Keratinocyte (primary cell): ENCODE results near the gene TUBGCP5. TPM values are rescaled to one million over a fixed set of nuclear protein-coding genes. Genes with fewer than 3 reads are reported as not detected.
A peak's percentile ranks its signal among the peaks of the same experiment; 100 is the strongest.

Source experiments
- DNase-seq: peaks from one replicate; pipeline ENCODE4 v3.0.0-alpha.2; 2011; ENCODE audit warnings: low read depth, missing footprints, low spot score
- FAIRE-seq: peaks from 2 replicates; lab custom pipeline; 2011; peaks lifted over from hg19 to GRCh38; lab: Jason Lieb, UNC
- H2AFZ ChIP-seq: 2 replicates; pipeline ENCODE4 v1.6.0; 2012; ENCODE audit warnings: low read length, control low read depth, inconsistent platforms; ENCODE audit not compliant: control insufficient read depth
- H3K27ac ChIP-seq: 2 replicates; pipeline ENCODE4 v1.5.1; 2011; ENCODE audit warnings: low read length; ENCODE audit not compliant: control insufficient read depth, insufficient read depth
- H3K27me3 ChIP-seq: 3 replicates; pipeline ENCODE4 v1.6.0; 2011; ENCODE audit warnings: low read length; ENCODE audit not compliant: control insufficient read depth, insufficient read depth; ENCODE audit errors: extremely low read depth
- H3K36me3 ChIP-seq, 2 experiments: 2 replicates in 1 of 2; 3 replicates in 1 of 2; pipeline ENCODE4 v1.5.1; 2011; ENCODE audit warnings: low read length in 2 of 2, mild to moderate bottlenecking in 1 of 2; ENCODE audit not compliant: control insufficient read depth in 2 of 2, insufficient read depth in 2 of 2; ENCODE audit errors: extremely low read depth in 1 of 2
- H3K4me1 ChIP-seq: 3 replicates; pipeline ENCODE4 v1.5.1; 2011; ENCODE audit warnings: low read length; ENCODE audit not compliant: control insufficient read depth, insufficient read depth; ENCODE audit errors: extremely low read depth
- H3K4me2 ChIP-seq: 3 replicates; pipeline ENCODE4 v1.6.0; 2011; ENCODE audit warnings: low read depth, low read length; ENCODE audit not compliant: control insufficient read depth, insufficient read depth; ENCODE audit errors: extremely low read depth
- H3K4me3 ChIP-seq, 3 experiments: fragments of 200-600 bp in 1 of 3; sonication (generic) in 1 of 3; 2 replicates in 2 of 3; 3 replicates in 1 of 3; pipeline ENCODE4 v1.5.1; 2011 to 2016; ENCODE audit warnings: low read length in 3 of 3, mild to moderate bottlenecking in 3 of 3, control low read depth in 2 of 3, inconsistent platforms in 1 of 3, low read depth in 1 of 3, mixed read lengths in 1 of 3, mixed run types in 1 of 3, moderate library complexity in 1 of 3; ENCODE audit not compliant: control insufficient read depth in 2 of 3, insufficient read depth in 2 of 3; ENCODE audit errors: extremely low read depth in 1 of 3
- H3K79me2 ChIP-seq: 2 replicates; pipeline ENCODE4 v1.6.0; 2012; ENCODE audit warnings: low read length; ENCODE audit not compliant: control insufficient read depth, insufficient read depth
- H3K9ac ChIP-seq: 3 replicates; pipeline ENCODE4 v1.6.0; 2011; ENCODE audit warnings: low read length; ENCODE audit not compliant: control insufficient read depth, insufficient read depth; ENCODE audit errors: extremely low read depth
- H3K9me1 ChIP-seq: 3 replicates; pipeline ENCODE4 v1.6.0; 2011; ENCODE audit warnings: low read length; ENCODE audit not compliant: control insufficient read depth, insufficient read depth; ENCODE audit errors: extremely low read depth
- H3K9me3 ChIP-seq: 2 replicates; pipeline ENCODE4 v1.5.1; 2012; ENCODE audit warnings: low read depth, low read length; ENCODE audit not compliant: control insufficient read depth
- H4K20me1 ChIP-seq: 3 replicates; pipeline ENCODE4 v1.6.0; 2011; ENCODE audit warnings: low read length; ENCODE audit not compliant: control insufficient read depth, insufficient read depth; ENCODE audit errors: extremely low read depth
- EZH2 ChIP-seq: IDR thresholded peaks from one replicate; pipeline ENCODE4 v1.6.1; 2012; ENCODE audit warnings: inconsistent platforms, mild to moderate bottlenecking, low read length, moderate library complexity
- dilution Hi-C: fragments of 300-500 bp; cut with MboI; formaldehyde crosslinking; loops from one replicate; pipeline ENCODE4 v1.7.0; 2020; ENCODE audit warnings: low sequenced_read_pairs; ENCODE audit not compliant: extremely low pct_ligation_motif_present
- polyA plus RNA-seq, 5 experiments: library from polyadenylated mRNA; depleted of rRNA in 3 of 5; stranded (reverse) in 3 of 5; stranded (forward) in 1 of 5; unstranded in 1 of 5; fragments of >200 nt; gene quantifications; 1 replicate in 1 of 5; 2 replicates in 3 of 5; 3 replicates in 1 of 5; pipeline versions ENCODE4 v1.2.1 to v1.2.3, GENCODE V29; 2011 to 2012; ENCODE audit warnings: missing spikeins in 2 of 5, low read depth in 1 of 5, low replicate concordance in 1 of 5
- TF ChIP-seq, protein P1 (sequence below), 3 experiments: IDR thresholded peaks in 1 of 3; conservative IDR thresholded peaks in 1 of 3; optimal IDR thresholded peaks in 1 of 3; 2 replicates in 2 of 3; 3 replicates in 1 of 3; pipeline versions ENCODE3 to v1.5.1; 2011; ENCODE audit warnings: low read length in 3 of 3, mild to moderate bottlenecking in 3 of 3, moderate library complexity in 2 of 3, control low read depth in 1 of 3, inconsistent platforms in 1 of 3; ENCODE audit not compliant: insufficient read depth in 2 of 3; ENCODE audit errors: extremely low read depth in 1 of 3

TUBGCP5 gene
- polyA plus RNA-seq, 1 donor (not counting 4 experiments of a cell fraction or from before 2014, with no cell fraction given) = 20.3 TPM

DNA sequence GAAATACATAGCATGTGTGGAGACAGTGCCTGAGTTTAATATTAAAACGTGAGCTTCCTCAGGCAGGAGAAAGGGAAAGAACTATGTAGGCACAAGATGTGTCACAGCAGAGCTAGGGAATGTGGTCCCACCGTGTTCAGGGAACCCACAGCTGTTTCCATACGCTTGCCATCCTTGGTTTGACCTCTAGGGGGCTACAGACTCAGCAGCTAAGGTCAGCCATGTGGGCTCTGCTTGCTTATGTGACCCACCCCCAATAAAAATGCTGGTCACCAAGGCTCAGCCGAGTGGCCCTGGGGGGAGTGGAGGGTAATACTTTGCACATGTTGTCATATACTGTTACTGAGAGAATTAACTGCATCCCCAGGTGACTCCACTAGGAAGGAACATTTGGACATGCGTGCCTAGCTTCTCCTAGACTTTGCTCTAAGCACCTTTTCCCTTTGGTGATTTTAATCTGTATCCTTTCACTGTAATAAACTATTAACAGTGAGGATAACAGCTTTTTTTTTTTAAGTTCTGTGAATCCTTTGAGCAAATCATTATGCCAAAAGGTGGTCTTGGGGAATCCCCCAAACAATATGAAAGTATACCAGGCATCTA, 3.3 kb downstream of the TUBGCP5 start:
- Histone ChIP-seq H3K27me3 (no peaks in the 10 kb centered on the region), H3K9me1 (no peaks in the 10 kb centered on the region), H2AFZ (no peak overlapping the region), H3K4me2 (no peak overlapping the region), H4K20me1 (no peaks in the 10 kb centered on the region), H3K27ac (no peak overlapping the region), H3K9me3 (no peaks in the 10 kb centered on the region), H3K4me1 (peaks cover 7% of the 10 kb centered on the region), H3K4me3 (no peak overlapping the region), H3K79me2 (peaks cover 12% of the 10 kb centered on the region), H3K36me3 (peaks cover 3 to 13% of the 10 kb centered on the region in 2 experiments), H3K9ac (no peak overlapping the region)
- FAIRE-seq = no peak
- dilution Hi-C loops = no loop called here
- DNase-seq = peak; percentile 32
- TF ChIP-seq, protein P1, sequence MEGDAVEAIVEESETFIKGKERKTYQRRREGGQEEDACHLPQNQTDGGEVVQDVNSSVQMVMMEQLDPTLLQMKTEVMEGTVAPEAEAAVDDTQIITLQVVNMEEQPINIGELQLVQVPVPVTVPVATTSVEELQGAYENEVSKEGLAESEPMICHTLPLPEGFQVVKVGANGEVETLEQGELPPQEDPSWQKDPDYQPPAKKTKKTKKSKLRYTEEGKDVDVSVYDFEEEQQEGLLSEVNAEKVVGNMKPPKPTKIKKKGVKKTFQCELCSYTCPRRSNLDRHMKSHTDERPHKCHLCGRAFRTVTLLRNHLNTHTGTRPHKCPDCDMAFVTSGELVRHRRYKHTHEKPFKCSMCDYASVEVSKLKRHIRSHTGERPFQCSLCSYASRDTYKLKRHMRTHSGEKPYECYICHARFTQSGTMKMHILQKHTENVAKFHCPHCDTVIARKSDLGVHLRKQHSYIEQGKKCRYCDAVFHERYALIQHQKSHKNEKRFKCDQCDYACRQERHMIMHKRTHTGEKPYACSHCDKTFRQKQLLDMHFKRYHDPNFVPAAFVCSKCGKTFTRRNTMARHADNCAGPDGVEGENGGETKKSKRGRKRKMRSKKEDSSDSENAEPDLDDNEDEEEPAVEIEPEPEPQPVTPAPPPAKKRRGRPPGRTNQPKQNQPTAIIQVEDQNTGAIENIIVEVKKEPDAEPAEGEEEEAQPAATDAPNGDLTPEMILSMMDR (optimal IDR thresholded peaks at IDR 0.05 in 1 of 3, IDR thresholded peaks at IDR 0.05 in 1 of 3, conservative IDR thresholded peaks at IDR 0.05 in 1 of 3; ENCODE audit: extremely low read depth in 1 of 3, insufficient read depth in 2 of 3, low read length in 3 of 3) = peak; percentile 66 to 95 (median 79)
- TF ChIP-seq EZH2 = no peak

DNA sequence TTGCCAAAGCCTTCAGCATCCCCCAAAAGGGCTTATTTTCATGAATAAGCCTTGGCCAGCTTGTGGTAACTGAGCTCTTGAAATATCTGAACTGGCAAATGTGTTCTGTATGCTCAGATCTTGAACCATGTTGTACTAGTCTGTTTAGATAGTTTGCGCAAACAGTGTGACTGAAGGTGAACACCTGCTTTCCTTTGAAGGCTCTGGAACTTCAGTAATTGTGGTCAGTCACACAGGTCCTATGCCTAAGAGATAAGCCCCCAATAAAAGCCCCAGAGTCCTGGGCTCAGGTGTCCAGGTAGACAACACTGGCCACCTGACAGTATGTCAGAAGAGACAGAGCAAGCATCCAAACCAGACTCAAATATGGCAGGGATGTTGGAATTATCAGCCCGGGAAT, 5.4 kb downstream of the TUBGCP5 start:
- Histone ChIP-seq H3K9ac (no peak overlapping the region), H4K20me1 (no peaks in the 10 kb centered on the region), H3K79me2 (peaks cover 12% of the 10 kb centered on the region), H2AFZ (no peak overlapping the region), H3K4me2 (no peak overlapping the region), H3K9me1 (no peaks in the 10 kb centered on the region), H3K4me3 (no peak overlapping the region), H3K4me1 (peaks cover 7% of the 10 kb centered on the region), H3K27ac (no peak overlapping the region), H3K36me3 (peaks cover 5 to 13% of the 10 kb centered on the region in 2 experiments), H3K9me3 (no peaks in the 10 kb centered on the region), H3K27me3 (no peaks in the 10 kb centered on the region)
- dilution Hi-C loops = no loop called here
- TF ChIP-seq, protein P1 (optimal IDR thresholded peaks at IDR 0.05 in 1 of 3, IDR thresholded peaks at IDR 0.05 in 1 of 3, conservative IDR thresholded peaks at IDR 0.05 in 1 of 3; ENCODE audit: extremely low read depth in 1 of 3, insufficient read depth in 2 of 3, low read length in 3 of 3) = no peak
- no peak for TF ChIP-seq EZH2
- no peak for DNase-seq
- FAIRE-seq = no peak
